SJSA1 (cell line): ENCODE measurements around the gene GSTP1. TPM values are rescaled to one million over a fixed set of nuclear protein-coding genes. Genes with fewer than 3 reads are reported as not detected.

Source experiments
- DNase-seq, 2 experiments: peaks; one replicate each; pipeline ENCODE4 v3.0.0-alpha.2; 2015 to 2020; ENCODE audit warnings: low spot score in 2 of 2, low read depth in 1 of 2
- H3K27ac ChIP-seq: fragments of 250-450 bp; sonication (Bioruptor Pico); 2 replicates; pipeline ENCODE4 v1.5.1; 2020; ENCODE audit warnings: mild to moderate bottlenecking, moderate library complexity
- H3K27me3 ChIP-seq: fragments of 250-450 bp; sonication (Bioruptor Pico); replicated peaks from 2 replicates; pipeline ENCODE4 v1.5.1; 2020; ENCODE audit warnings: mild to moderate bottlenecking, moderate library complexity
- H3K36me3 ChIP-seq: fragments of 250-450 bp; sonication (Bioruptor Pico); 2 replicates; pipeline ENCODE4 v1.5.1; 2020; ENCODE audit warnings: mild to moderate bottlenecking
- H3K4me1 ChIP-seq: fragments of 250-450 bp; sonication (Bioruptor Pico); replicated peaks from 2 replicates; pipeline ENCODE4 v1.6.1; 2021; ENCODE audit warnings: mild to moderate bottlenecking
- H3K4me3 ChIP-seq: fragments of 250-450 bp; sonication (Bioruptor Pico); 2 replicates; pipeline ENCODE4 v1.5.1; 2020; ENCODE audit warnings: mild to moderate bottlenecking
- H3K9me3 ChIP-seq: fragments of 250-450 bp; sonication (Bioruptor Pico); replicated peaks from 2 replicates; pipeline ENCODE4 v1.5.1; 2020; ENCODE audit warnings: mild to moderate bottlenecking
- total RNA-seq: library from RNA; depleted of rRNA; stranded (reverse); fragments of >200 nt; shearing (Covaris generic); gene quantifications from 2 replicates; pipeline ENCODE4 v1.2.3, GENCODE V29; 2014

GSTP1 gene
- total RNA-seq, 1 experiment from 2014 or later = 2,720 TPM

- peak; percentile 94 for DNase-seq
- no peaks in the 10 kb centered on the region for H3K27me3 ChIP-seq
These were observed 46.0 kb downstream of the GSTP1 start, which contains the start of gene NUDT8 for GRCh38 chr11:67629386-67630227. Gene NUDT8, minus strand, starts transcription at chr11:67629937. Its CDS starts 26 bp downstream, at chr11:67629911.

DNA sequence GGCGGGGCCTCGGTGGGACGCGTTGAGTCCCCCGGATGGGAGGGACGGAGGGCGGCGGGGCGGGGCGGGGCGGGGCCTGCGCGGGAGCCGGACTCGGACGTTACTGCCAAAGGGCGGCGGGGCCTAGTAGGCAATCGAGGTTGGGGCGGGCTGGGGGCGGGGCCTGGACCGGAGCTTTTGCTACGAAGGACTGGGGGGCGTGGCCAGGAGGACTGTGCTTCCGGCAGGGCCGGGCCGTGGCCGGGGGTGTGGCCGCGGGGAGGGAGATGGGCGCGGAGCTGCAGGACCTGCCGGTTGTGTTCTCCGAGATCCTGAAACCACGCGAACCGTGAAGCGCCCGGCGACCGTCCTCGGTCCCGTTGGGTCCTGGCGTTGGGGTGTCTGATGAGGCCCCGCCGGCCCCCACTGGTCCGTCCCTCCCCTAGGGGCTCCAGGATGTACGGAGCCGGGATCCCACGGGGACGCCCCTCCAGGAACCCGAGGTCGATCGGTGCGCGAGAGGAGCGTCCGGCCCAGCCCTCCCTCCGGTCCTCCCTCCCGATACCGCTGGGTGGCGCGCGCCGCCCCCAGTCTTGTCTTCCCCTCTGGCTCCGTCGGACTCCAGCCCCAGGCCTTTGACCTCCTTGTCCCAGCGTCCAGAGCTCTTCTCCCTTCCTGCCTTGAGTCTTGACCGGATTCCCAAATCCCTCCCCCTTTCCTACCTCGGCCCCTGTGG, 46.8 kb downstream of the GSTP1 start:
- Histone ChIP-seq H3K27me3 (peaks cover 6% of the 10 kb centered on the region), H3K4me3 (peak overlapping the region; percentile 56), H3K27ac (peak overlapping the region; percentile 12), H3K4me1 (peaks cover 23% of the 10 kb centered on the region), H3K36me3 (0 out of 2 replicates have a peak, but pooled peaks cover 5% of the 10 kb centered on the region), H3K9me3 (peaks cover 6% of the 10 kb centered on the region)
- peak; percentile 99 to 100 for DNase-seq

More at GRCh38 chr11:67629386-67630227, 46.0 kb downstream of the GSTP1 start, which contains the start of gene NUDT8:
- Histone ChIP-seq H3K9me3 (peaks cover 6% of the 10 kb centered on the region), H3K4me3 (peak within 1 kb of the TSS; percentile 56), H3K36me3 (0 out of 2 replicates have a peak, but pooled peaks cover 5% of the 10 kb centered on the region), H3K4me1 (peaks cover 23% of the 10 kb centered on the region), H3K27ac (peak within 1 kb of the TSS; percentile 38)

GRCh38 chr11:67630943-67631331, 47.3 kb downstream of the GSTP1 start:
- H3K36me3 ChIP-seq = 0 out of 2 replicates have a peak, but pooled peaks cover 5% of the 10 kb centered on the region
- peak overlapping the region; percentile 12 for H3K27ac ChIP-seq
- H3K9me3 ChIP-seq = peaks cover 6% of the 10 kb centered on the region

DNA sequence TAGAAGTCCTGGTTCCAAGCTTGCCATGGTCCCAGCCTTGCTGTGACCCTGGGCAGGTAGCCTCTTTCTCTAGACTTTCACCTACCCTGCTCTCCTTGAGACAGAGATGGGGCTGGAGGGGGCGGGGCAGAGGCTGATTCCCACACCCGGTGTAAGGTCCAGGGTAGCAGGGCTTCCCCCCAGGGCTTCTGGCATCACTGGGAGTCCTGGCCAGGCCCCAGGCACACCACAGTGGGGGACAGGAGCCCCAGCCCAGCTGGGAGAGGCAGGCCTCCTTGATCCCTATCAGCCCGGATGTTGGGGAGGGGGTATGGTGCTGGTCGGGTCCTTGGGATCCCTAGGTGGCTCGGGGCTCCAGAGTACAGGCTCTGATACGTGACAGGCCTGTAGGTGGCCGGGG, 47.8 kb downstream of the GSTP1 start:
- peaks cover 23% of the 10 kb centered on the region for H3K4me1 ChIP-seq
- no peak overlapping the region for H3K4me3 ChIP-seq
- no peak overlapping the region for H3K27ac ChIP-seq
- H3K27me3 ChIP-seq = peaks cover 6% of the 10 kb centered on the region
- peak in 1 of 2 experiments; percentile 61 for DNase-seq
- H3K9me3 ChIP-seq = peaks cover 6% of the 10 kb centered on the region
- 0 out of 2 replicates have a peak, but pooled peaks cover 5% of the 10 kb centered on the region for H3K36me3 ChIP-seq

More at GRCh38 chr11:67630943-67631331, 47.3 kb downstream of the GSTP1 start:
- no peak for DNase-seq
- peaks cover 6% of the 10 kb centered on the region for H3K27me3 ChIP-seq
- peaks cover 23% of the 10 kb centered on the region for H3K4me1 ChIP-seq
- H3K4me3 ChIP-seq = peak overlapping the region; percentile 56

- DNase-seq = no peak
- H3K27ac ChIP-seq = no peak overlapping the region
These were observed 48.2 kb downstream of the GSTP1 start for GRCh38 chr11:67631853-67632174.

GRCh38 chr11:67632175-67632981, 48.8 kb downstream of the GSTP1 start:
- Histone ChIP-seq H3K9me3 (peaks cover 6% of the 10 kb centered on the region), H3K36me3 (0 out of 2 replicates have a peak, but pooled peaks cover 5% of the 10 kb centered on the region), H3K4me3 (no peak overlapping the region), H3K27me3 (peaks cover 12% of the 10 kb centered on the region), H3K27ac (no peak overlapping the region), H3K4me1 (peaks cover 23% of the 10 kb centered on the region)
- no peak for DNase-seq

More at GRCh38 chr11:67631853-67632174, 48.2 kb downstream of the GSTP1 start:
- 0 out of 2 replicates have a peak, but pooled peaks cover 5% of the 10 kb centered on the region for H3K36me3 ChIP-seq
- peaks cover 23% of the 10 kb centered on the region for H3K4me1 ChIP-seq
- H3K9me3 ChIP-seq = peaks cover 6% of the 10 kb centered on the region
- peaks cover 10% of the 10 kb centered on the region for H3K27me3 ChIP-seq
- no peak overlapping the region for H3K4me3 ChIP-seq

GRCh38 chr11:67632982-67633755, 49.6 kb downstream of the GSTP1 start:
- Histone ChIP-seq H3K4me1 (peaks cover 23% of the 10 kb centered on the region), H3K4me3 (no peak overlapping the region), H3K27ac (no peak overlapping the region), H3K9me3 (peaks cover 6% of the 10 kb centered on the region), H3K27me3 (peaks cover 12% of the 10 kb centered on the region), H3K36me3 (0 out of 2 replicates have a peak, but pooled peaks cover 5% of the 10 kb centered on the region)
- no peak for DNase-seq

- DNase-seq = no peak
- H3K4me3 ChIP-seq = no peak overlapping the region
- H3K36me3 ChIP-seq = 0 out of 2 replicates have a peak, but pooled peaks cover 5% of the 10 kb centered on the region
- peaks cover 6% of the 10 kb centered on the region for H3K9me3 ChIP-seq
- no peak overlapping the region for H3K27ac ChIP-seq
- H3K4me1 ChIP-seq = peaks cover 22% of the 10 kb centered on the region
- H3K27me3 ChIP-seq = peaks cover 15% of the 10 kb centered on the region
These were observed 50.2 kb downstream of the GSTP1 start for GRCh38 chr11:67633758-67634365.

- no peak overlapping the region for H3K4me3 ChIP-seq
- peaks cover 19% of the 10 kb centered on the region for H3K27me3 ChIP-seq
- H3K27ac ChIP-seq = no peak overlapping the region
- 0 out of 2 replicates have a peak, but pooled peaks cover 2% of the 10 kb centered on the region for H3K36me3 ChIP-seq
- no peak for DNase-seq
- H3K4me1 ChIP-seq = peaks cover 15% of the 10 kb centered on the region
- H3K9me3 ChIP-seq = peaks cover 3% of the 10 kb centered on the region
These were observed 51.0 kb downstream of the GSTP1 start for GRCh38 chr11:67634366-67635230.

GRCh38 chr11:67635231-67635521, 51.6 kb downstream of the GSTP1 start:
- H3K27me3 ChIP-seq = peaks cover 23% of the 10 kb centered on the region
- 0 out of 2 replicates have a peak, but pooled peaks cover 2% of the 10 kb centered on the region for H3K9me3 ChIP-seq
- H3K4me1 ChIP-seq = peaks cover 12% of the 10 kb centered on the region
- no peak for DNase-seq
- H3K4me3 ChIP-seq = no peak overlapping the region
- H3K36me3 ChIP-seq = no peaks in the 10 kb centered on the region
- no peak overlapping the region for H3K27ac ChIP-seq
